Activated CD4-positive, alpha-beta T cell treated with anti-CD3 and anti-CD28 coated beads, Interleukin-2, Interleukin-4, amounts not matched to agents 100 ng/mL and 50 ng/mL, durations not matched to agents 16 hours and 8 hours (primary cell): ENCODE data around the gene PCDHB9.

Experiments used
- DNase-seq: peaks from one replicate; pipeline ENCODE4 v3.0.0-alpha.2; 2020; ENCODE audit warnings: low spot score

PCDHB9 gene

DNA sequence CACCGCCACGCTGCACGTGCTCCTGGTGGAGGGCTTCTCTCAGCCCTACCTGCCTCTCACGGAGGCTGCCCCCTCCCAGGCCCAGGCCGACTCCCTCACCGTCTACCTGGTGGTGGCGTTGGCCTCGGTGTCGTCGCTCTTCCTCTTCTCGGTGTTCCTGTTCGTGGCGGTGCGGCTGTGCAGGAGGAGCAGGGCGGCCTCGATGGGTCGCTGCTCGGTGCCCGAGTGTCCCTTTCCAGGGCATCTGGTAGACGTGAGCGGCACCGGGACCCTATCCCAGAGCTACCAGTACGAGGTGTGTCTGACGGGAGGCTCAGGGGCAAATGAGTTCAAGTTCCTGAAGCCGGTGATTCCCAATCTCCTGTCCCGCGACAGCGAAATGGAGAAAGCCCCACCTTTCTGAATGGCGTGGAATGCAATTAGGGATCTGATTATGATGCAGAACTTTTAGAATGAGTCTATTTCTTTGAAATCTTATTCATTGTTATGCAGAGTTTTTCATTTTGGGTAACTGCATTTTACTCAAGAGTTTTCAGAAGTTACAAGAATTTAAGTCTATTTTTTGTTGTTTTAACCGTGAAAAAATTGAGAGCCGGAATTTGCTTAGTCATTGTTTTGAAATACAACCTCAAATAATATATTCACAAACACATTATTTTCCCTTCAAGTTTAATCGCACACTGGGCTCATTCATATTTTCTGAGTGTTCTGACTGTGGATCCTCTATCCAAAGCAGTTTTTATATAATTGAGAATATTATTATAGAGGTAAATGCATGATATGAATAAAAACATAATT is 49.8 kb downstream of the PCDHB9 start:
- DNase-seq, result no peak
